ENCODE measurements around the gene KIAA1328.
"Not testable (repeated sequence)": the region's sequence is repeated elsewhere in the genome, so short reads cannot be mapped to it uniquely, and the experiment has no call there.

KIAA1328 gene

DNA sequence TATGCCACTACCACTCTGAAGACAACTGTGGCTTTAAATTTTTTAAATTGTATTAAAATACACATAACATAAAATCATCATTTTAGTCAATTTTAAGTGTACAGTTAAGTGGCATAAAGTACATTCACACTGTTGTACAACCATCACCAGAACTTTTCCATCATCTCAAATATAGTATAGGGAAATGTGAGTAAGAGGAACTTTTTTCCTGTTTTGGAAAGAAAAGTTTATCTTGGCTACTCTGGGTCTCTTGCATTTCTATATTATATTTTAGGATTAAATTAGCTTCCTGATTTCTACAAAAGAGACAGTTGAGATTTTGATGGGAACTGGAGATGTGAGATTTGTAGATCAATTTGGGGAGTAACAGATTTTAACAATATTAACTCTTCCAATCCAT is 3.4 kb upstream of the KIAA1328 start:
- DNase-seq (ENCODE audit: low read depth in 2 of 2) = no peak

DNA sequence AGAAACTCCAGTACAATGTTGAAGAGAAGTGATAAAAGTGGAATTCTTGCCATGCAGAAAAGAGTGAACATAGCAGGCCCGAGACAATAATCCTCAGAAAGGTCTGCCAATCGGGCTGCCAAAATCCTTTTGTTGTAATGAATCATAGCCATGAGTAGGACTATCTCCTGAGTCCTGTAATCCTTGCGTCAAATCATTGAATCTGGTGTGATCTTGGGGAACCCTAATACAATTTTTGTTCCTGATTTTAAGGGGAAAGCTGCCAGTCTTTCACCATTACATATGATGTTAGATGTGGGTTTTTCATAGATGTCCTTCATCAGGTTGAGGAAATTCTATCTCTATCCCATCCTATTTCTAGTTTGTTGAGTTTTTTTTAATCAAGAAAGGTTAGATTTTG is 2.4 kb upstream of the KIAA1328 start:
- no peak for DNase-seq (ENCODE audit: low read depth in 2 of 2)

DNA sequence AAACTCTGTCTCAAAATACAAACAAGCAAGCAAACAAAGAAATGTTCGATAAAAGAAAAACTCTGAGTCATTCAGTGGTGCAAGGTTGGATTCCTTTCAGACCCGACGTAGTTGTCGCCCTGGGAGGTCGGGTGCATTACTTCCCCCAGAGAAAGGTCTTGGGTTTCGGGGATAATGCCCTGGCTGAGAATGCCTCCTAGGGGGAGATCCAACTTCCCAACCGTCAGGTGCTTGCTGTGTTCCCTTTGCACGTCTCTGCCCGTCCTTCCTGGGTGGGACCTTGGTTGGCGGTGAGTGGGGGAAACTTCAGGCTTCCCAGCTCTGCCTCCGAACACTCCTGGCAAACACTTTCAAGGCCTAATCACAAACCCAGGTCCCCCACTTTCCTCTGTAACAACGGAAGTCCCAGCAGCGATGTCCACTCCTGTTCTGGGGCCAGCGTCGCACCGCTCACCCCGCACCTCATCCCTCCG is 734 bp upstream of the KIAA1328 start:
- no peak for DNase-seq (ENCODE audit: low read depth in 2 of 2)

DNA sequence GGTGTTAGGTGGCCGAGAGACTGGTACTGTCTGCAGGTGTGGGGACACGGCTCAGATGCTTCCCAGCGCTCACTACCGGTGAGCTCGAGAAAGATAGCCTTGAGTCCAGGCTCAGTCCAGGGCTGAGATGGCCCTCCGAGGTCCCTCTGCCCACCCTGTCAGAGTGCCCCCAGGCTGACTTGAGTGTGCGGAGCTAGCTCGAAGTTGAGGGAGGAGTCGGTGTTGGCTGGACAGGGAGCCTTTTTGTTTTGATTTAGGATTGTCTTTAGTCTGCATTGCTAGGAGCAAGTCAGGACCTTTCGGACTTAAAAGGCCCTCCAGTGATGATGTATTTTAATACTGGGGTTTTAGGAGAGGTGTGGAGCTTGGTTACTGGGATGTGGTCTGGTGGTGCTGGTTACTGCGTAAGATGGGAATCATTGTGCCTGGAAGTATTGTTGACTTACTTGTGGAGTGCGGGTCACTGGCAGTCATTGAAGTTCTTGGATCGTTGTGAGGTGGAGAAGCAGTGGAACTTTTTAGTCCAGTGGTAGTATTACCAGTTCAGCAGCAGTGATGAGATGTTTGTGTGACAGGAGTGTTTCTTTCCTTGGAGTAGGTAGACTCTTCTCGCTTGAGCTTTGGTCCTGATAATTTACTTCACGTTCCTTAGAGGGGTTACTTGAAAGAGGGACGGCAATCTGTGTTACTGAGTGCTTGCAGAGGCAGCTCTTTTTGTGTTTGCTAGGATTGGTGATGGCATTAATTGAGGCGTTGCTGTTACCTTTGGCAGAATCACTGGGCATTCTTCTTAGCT is 633 bp downstream of the KIAA1328 start:
- DNase-seq (ENCODE audit: low read depth in 2 of 2) = no peak

DNA sequence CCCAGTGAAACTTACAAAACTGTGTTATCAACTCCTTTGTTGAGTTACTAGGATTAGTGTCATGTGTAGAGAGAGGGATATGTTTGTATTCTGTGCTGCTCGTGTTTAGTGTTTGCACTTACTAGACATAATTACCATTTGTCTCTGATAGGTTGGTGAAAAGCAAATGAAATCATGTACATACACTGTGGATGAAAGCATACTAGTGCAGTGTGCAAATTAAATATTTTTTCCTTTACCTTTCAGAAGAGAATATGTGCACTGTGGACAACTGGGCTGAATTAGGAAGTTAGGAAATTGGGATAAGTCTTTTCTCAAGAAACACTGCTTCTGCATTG is 1.2 kb downstream of the KIAA1328 start:
- DNase-seq (ENCODE audit: low read depth in 2 of 2) = no peak

DNA sequence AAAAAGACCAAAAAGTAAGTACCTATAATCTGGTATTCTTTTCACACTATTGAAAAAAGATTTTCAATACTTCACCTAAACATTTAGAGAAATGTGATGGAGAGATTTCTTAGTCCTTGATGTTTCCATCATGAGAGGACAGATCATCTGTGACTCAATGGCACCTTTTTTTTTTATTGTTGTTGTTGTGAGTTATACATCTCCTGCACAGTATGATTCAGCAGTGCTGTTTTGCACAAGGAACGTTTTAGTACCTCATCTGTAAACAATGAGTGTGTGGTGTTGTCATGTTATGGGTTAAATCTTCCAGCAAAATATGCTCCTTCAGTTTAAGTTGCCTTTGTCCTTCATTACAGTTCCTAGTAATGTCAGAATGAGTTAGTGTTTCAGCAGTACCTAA is 2.2 kb downstream of the KIAA1328 start:
- no peak for DNase-seq (ENCODE audit: low read depth in 2 of 2)

DNA sequence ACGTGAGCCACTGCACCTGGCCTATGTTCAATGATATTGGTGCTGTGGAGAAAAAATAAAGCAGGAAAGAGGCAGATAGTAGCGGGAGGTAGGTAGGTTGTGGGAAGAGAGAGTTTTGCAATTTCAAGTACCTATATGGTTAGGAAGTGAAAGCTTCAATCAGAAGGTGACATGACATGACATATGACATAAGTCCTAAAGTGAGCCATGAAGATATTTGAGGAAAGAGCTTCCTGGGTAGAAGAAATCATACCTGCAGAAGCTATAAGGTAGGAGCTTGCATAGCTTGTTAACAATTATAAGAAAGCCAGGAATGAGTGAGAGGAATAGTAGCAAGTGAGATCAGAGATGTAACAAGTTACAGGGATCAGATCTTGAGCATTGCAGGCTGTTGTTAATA is 4.2 kb downstream of the KIAA1328 start:
- DNase-seq (ENCODE audit: low read depth in 2 of 2) = no peak

DNA sequence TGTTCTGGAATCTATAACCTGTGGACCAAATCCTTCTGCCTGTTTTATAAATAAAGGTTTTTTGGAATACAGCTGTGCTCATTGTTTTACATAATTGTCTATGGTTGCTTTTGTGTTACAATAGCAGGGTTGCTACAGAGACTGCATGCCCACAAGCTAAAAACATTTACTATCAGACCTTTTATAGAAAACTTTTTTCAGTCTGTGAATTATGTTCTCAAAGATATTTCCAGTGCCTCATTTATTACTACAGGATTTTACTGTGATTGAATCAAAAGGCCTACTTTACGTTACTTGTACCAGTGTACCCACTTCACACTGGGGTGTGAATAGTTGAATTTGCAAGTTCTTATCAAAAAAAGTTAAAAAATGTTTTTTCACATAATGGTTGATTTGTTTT is 7.0 kb downstream of the KIAA1328 start:
- no peak for DNase-seq (ENCODE audit: low read depth in 2 of 2)

DNA sequence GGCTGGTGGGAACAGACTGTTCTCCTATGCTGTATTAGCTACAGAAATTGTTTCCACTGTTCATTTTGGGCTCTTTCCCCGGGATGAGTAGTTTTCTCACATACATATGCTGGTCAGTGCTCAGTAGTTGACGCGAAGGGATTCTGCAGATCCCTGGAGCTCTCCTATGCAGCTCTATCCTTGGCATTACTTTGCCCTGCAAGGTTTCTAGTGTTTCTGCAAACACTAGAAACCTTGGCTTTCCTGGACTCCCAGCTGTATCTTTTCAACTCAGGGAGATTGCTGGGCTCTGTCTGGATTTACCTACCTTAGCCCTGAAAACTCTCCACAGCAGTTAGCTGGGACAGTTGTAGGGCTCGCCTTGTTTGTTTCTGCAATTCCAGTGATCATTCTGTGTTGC is 10.9 kb downstream of the KIAA1328 start:
- DNase-seq (ENCODE audit: low read depth in 2 of 2) = no peak

DNA sequence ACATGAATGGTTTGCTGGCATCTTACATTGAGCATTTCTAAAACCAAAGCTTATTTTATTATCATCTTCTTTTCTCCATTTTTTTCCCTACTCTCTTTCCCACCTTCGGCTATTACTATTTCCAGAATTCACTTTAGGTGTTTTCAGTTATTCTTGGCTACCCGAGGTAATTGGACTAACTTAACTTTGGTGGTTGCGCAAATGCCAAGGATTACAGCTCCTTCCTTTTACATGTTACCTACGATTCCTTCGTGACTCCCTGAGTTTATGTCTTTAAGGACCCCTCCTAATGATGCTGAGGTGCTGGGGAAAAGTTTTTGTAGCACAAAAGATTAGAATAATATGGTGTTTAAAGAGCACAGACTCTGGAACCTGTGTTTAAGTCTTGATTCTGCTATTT is 14.3 kb downstream of the KIAA1328 start:
- DNase-seq (ENCODE audit: low read depth in 2 of 2) = no peak

DNA sequence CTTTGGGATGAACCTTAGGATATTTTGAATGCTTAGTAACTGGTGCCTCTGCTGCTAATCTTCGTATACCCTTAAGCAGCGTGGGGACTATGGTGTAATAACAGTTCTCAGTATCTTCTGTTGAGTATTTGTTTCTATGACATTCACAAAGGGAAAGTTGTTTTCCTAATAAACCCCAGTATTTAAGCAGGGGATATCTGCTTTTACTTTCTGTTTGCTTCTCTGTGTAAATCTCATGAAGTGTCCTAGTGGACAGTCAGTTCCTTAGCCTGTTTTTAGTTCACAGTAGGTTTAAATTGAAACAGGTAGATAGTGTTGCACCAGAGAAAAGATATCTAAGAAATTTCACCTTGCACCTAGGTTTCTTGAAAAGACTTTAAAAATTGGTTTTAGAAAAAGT is 14.9 kb downstream of the KIAA1328 start:
- DNase-seq (ENCODE audit: low read depth in 2 of 2) = no peak

DNA sequence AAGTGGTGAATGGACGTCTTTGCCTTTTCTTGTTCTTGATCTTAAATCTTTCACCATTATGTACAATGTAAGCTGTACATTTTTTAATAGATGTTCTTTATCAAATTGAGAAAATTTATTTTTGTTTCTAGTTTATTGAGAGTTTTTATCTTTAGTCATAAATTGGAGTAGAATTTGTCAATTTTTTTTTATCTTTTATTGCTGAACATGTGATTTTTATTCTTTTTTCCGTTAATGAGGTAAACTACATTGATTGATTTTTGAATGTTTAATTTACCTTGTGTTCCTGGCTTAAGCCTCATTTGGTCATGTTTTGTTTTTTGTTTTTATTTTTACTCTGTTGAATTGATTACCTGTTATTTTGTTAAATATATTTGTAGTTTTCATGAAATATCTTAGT is 19.7 kb downstream of the KIAA1328 start:
- no peak for DNase-seq (ENCODE audit: low read depth in 2 of 2)

DNA sequence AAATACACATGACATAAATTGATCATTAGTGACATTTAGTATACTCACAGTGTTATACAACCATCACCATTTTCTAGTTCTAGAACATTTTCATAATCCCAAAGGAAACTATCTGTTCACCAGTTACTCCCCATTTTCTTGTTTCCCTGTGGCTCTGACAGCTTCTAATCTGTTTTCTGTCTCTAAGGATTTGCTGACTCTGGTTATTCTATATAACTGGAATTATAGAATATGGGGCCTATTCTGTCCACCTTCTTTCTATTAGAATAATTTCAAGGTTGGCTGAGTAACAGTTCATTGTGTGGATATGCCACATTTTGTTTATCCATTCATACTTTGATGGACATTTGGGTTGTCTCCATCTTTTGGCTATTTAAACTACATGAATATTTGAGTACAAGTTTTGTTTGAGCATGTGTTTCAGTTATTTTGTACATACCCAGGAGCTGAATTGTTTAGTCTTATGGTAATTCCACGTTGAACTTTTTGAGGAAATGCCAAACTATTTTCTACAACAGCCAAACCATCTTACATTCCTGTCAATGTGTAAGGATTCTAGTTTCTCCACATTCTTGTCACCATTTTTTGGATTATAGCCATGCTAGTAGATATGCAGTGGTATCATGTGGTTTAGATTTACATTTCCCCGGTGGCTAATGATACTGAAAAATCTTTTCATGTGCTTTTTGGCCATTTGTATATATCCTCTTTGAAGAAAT is 20.5 kb downstream of the KIAA1328 start:
- DNase-seq (ENCODE audit: low read depth in 2 of 2) = no peak

DNA sequence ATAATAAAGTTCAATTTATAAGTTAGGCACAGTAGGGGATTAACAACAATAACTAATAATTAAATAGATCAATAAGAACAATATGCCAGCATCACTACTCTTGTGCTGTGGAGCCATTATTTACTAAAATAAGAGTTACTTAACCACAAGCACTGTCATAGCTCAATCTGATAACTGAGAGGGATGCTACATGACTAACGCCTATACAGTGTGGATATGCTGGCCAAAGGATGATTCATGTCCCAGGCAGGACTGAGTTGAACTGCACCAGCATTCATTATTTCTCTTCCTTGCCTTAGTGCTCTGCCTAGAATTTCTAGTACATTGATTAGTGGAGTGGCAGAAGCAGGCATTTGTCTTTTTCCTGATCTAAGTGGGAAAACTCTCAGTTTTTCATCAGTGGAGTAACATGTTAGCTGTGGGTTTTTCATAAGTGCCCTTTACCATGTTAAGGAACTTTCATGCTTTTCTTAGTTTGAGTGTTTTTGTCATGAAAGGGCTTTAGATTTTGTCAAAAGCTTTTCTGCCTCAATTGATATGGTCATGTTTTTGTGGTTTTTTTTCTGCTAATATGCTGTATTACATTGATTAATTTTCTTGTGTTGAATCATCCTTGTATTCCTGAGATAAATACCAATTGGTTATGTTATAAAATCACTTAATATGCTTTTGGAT is 21.7 kb downstream of the KIAA1328 start:
- no peak for DNase-seq (ENCODE audit: low read depth in 2 of 2)

DNA sequence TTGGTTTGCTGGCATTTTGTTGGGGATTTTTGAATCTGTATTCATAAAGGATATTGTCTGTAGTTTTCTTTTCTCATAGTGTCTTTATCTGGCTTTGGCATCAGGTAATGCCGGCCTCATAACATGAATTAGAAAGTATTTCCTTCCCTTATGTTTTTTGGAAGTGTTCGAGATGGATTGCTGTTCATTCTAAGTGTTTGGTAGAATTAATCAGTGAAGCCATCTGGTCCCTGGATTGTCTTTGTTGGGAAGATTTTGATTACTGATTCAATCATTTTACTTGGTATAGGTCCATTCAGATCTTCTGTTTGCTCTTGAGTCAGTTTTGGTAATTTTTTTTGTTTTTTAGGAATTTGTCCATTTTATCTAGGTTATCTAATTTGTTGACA is 22.3 kb downstream of the KIAA1328 start:
- DNase-seq (ENCODE audit: low read depth in 2 of 2) = no peak

DNA sequence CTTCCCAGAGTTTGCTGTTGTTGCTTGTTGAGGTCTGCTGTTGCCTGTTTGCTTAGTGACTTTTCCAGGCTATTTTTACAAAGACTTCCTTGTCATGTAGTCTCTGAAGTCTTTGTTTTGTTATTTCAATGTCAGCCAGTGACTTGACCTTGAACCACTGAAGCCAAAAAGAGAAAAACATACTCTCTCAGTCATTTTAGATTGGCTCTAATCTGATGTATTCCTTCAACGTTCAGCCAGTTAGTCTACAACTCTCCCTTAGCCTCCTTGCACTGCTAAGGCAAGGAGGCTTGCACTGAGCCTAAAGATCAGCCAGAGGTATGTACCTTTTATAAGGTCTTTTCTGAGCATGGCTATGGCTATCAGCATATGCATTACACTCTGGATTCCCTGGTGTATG is 27.9 kb downstream of the KIAA1328 start:
- DNase-seq (ENCODE audit: low read depth in 2 of 2) = no peak

DNA sequence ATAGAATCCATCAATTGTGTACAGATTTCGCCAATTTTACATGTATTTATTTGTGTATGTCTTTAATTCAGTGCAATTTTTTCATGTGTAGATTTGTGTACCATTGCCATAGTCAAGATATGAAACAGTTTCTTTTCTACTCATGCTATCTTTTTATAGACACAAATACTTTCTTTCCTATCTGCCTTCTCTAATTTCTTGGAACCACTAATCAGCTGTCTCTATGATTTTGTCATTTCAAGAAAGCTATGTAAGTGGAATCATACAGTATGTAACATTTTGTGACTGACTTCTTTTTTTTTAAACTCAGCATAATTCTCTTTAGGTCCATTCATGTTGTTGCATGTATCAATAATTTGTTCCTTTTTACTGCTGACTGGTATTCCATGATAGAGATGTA is 33.3 kb downstream of the KIAA1328 start:
- no peak for DNase-seq (ENCODE audit: low read depth in 2 of 2)

DNA sequence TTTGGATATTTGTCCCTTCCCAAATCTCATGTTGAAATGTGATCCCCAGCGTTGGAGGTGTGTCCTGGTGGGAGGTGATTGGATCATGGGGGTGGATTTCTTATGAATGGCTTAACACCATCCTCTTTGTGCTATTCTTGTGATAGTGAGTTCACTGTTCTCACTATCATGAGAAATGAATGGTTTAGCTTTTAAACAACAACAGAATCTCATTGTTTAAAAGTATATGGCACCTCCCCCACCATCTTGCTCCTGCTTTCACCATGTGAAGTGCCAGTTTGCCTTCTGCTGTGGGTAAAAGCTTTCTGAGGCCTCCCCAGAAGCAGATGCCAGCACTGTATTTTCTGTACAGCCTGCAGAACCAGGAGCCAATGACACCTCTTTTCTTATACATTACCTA is 38.1 kb downstream of the KIAA1328 start:
- DNase-seq (ENCODE audit: low read depth in 2 of 2) = no peak

DNA sequence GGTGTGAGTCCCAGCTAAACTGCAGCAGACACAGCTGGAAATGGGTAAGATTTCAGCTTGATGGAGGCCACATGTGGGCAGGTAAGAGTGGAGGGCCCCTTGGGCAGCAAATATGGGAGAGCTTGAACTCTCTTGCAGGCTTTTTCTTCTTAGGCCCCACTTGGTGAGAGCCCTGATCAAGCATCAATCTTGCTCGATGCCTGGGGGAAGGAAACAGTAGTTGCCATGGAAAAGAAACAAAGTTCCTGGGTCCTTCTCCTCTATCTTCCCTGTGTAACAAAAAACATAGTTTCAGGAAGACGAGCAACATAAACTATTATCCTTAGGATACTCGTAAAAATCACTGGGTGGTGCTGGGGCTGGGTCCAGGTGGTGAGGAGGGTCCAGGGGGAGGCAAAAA is 42.9 kb downstream of the KIAA1328 start:
- no peak for DNase-seq (ENCODE audit: low read depth in 2 of 2)

DNA sequence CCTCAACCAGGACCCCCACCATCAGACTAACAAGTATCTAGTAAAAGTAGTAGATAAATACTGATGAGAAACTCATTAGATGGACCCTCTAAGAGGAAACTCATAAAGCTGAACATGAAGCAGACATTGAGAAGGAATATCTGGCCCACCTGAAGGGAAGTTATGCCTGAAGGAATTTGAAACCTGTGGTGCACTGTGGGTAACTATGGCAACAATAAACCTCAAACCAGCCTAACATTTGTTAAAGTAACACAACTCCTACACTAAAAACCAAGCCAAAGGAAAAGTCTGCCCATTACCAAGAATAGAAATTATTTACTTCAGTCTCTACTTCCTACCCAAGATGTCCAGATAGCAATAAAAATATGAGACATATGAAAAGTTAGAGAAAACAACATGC is 43.4 kb downstream of the KIAA1328 start:
- DNase-seq (ENCODE audit: low read depth in 2 of 2) = no peak

DNA sequence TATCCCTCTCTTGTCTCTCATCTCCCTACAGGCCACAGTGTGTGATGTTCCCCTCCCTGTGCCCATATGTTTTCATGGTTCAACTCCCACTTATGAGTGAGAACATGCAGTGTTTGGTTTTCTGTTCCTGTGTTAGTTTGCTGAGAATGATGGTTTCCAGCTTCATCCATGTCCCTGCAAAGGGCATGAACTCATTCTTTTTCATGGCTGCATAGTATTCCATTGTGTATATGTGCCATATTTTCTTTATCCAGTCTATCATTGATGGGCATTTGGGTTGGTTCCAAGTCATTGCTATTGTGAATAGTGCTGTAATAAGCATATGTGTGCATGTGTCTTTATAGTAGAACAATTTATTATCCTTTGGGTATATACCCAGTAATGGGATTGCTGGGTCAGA is 44.9 kb downstream of the KIAA1328 start:
- DNase-seq (ENCODE audit: low read depth in 2 of 2) = not testable (repeated sequence)

DNA sequence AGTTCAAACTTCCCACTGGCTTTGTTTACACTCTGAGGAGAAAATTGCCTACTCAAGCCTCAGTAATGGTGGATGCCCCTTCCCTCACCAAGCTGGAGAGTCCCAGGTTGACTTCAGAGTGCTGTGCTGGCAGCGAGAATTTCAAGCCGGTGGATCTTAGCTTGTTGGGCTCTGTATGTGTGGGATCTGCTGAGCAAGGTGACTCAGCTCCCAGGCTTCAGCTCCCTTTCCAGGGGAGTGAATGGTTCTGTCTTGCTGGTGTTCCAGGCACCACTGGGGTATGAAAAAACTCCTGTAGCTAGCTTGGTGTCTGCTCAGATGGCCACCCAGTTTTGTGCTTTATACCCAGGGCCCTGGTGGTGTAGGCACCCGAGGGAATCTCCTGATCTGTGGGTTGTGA is 50.9 kb downstream of the KIAA1328 start:
- DNase-seq (ENCODE audit: low read depth in 2 of 2) = not testable (repeated sequence)

DNA sequence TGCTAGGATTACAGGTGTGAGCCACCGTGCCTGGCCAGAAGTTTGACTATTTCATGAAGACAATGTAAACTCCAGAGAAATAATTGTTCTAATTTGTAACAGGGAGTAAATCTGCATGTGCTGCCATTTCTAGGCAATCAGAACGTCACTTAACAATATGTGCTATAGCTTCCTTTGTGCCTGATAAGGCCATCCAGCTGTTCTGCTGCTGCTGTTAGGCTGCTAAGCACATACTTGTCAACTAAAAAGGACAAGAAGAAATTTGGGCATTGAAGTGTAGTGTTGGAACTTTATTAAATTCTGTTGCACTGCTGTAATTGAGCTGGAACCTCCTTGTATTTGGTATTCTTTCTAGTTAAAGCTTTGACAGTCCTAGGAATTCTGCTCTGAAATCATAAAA is 57.1 kb downstream of the KIAA1328 start:
- no peak for DNase-seq (ENCODE audit: low read depth in 2 of 2)
